A673 (cell line): Measurements from ENCODE around the gene CFLAR. TPM values are rescaled to one million over a fixed set of nuclear protein-coding genes. Genes with fewer than 3 reads are reported as not detected.

ENCODE experiments used
- BruUV-seq: library from RNA; stranded (reverse); fragments of 400-500 nt; replicated peaks from 2 replicates; lab custom pipeline; 2021; lab: Mats Ljungman, UMichigan
- CTCF ChIA-PET: fragments of 300-600 bp; sonication (Branson Sonifier 250); formaldehyde crosslinking; loops from one replicate; lab custom pipeline; 2022; ENCODE audit warnings: antibody characterized with exemption; lab: Charles Lee
- POLR2A ChIA-PET: fragments of 300-600 bp; sonication (Branson Sonifier 250); formaldehyde crosslinking; loops from one replicate; lab custom pipeline; 2022; ENCODE audit warnings: antibody characterized with exemption; ENCODE audit not compliant: low non-redundant PET; lab: Charles Lee
- DNase-seq: peaks from one replicate; pipeline ENCODE4 v3.0.0-alpha.2; 2015; ENCODE audit warnings: low spot score
- H3K27ac ChIP-seq: fragments of 200-600 bp; sonication (generic); 2 replicates; pipeline ENCODE4 v1.5.1; 2016; ENCODE audit warnings: mixed run types, low read depth, mild to moderate bottlenecking, mixed read lengths, antibody characterized with exemption, low read length; ENCODE audit not compliant: poor library complexity, severe bottlenecking
- H3K27me3 ChIP-seq: fragments of 200-600 bp; sonication (generic); replicated peaks from 2 replicates; pipeline ENCODE4 v1.6.1; 2017; ENCODE audit warnings: mixed run types, low read depth, mild to moderate bottlenecking, mixed read lengths, antibody characterized with exemption, low read length; ENCODE audit not compliant: insufficient read depth, poor library complexity
- H3K36me3 ChIP-seq: fragments of 200-600 bp; sonication (generic); 2 replicates; pipeline ENCODE4 v1.6.1; 2016; ENCODE audit warnings: mixed run types, mild to moderate bottlenecking, mixed read lengths, antibody characterized with exemption, low read length; ENCODE audit not compliant: insufficient read depth, poor library complexity, severe bottlenecking
- H3K4me1 ChIP-seq: fragments of 200-600 bp; sonication (generic); 2 replicates; pipeline ENCODE4 v1.6.1; 2017; ENCODE audit warnings: mixed run types, mild to moderate bottlenecking, mixed read lengths, antibody characterized with exemption, low read length; ENCODE audit not compliant: insufficient read depth, poor library complexity, severe bottlenecking
- H3K4me3 ChIP-seq: fragments of 200-600 bp; sonication (generic); 2 replicates; pipeline ENCODE4 v1.5.1; 2016; ENCODE audit warnings: low read depth, mixed run types, mild to moderate bottlenecking, mixed read lengths, low read length; ENCODE audit not compliant: poor library complexity, severe bottlenecking
- H3K9me3 ChIP-seq: fragments of 200-600 bp; sonication (generic); 2 replicates; pipeline ENCODE4 v1.6.1; 2016; ENCODE audit warnings: mixed run types, low read depth, mild to moderate bottlenecking, mixed read lengths, antibody characterized with exemption, low read length; ENCODE audit not compliant: poor library complexity, severe bottlenecking
- EZH2 ChIP-seq: fragments of 200-600 bp; sonication (generic); IDR thresholded peaks from 2 replicates; pipeline ENCODE4 v1.6.1; 2017; ENCODE audit warnings: borderline replicate concordance, low read depth, mild to moderate bottlenecking, mixed read lengths, antibody characterized with exemption, low read length; ENCODE audit not compliant: poor library complexity, severe bottlenecking
- intact Hi-C: fragments of 100-400 bp; cut with micrococcal nuclease; formaldehyde crosslinking; loops from one replicate; pipeline ENCODE4 v1.10.0; 2022; ENCODE audit not compliant: unreplicated experiment
- total RNA-seq: library from RNA; stranded (reverse); gene quantifications from 2 replicates; pipeline ENCODE4 v1.2.3, GENCODE V29; 2021
- TF ChIP-seq, protein P1 (sequence below): fragments of 300-800, 200-600 bp; sonication (generic); conservative IDR thresholded peaks from 2 replicates; pipeline ENCODE4 v1.5.1; 2017; ENCODE audit warnings: low read depth, mild to moderate bottlenecking, antibody characterized with exemption, low read length, moderate library complexity, mixed read lengths

Gene CFLAR
- total RNA-seq, 1 experiment from 2014 or later = 55.1 TPM

DNA sequence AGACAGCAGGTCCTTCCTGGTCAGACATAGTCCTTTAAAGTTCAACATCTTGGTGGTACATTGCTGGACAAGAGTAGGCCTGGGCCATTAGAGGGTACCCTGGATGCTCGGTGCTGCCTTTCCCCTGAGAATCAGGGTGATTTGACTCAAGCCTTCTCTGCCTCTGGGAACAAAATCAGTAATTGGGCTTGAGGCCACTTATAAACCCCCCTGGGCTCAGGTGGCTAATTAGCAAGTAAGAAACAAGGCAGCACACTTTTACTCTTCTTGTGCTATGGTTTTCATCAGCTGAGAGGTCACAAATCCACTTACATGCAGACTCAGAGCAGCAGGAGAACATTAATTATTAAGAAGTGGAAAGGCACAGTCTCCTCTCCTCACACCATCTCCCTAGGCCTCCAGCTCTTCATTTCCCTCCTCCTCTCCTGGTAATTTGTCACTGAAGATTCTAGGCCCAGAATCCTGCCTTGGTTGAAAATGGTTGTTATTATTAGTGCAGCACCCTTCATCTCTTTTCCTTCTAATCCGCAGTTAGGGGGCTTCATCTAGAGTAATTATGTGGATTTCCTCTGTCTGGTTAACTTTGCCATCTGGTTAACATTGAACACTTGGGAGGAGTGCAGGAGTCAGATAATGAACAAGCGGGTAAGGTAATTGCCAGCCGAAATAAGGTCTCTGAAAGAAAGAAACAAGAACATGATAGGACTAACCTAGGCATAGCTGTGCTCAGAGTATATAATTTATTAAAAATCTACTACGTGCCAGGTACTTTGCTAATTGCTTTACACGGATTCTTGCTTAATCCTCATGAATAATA, 37.2 kb downstream of the CFLAR start:
- Histone ChIP-seq H3K36me3 (peaks cover 4% of the 10 kb centered on the region), H3K4me1 (peaks cover 40% of the 10 kb centered on the region), H3K27ac (peak overlapping the region; percentile 41), H3K9me3 (no peaks in the 10 kb centered on the region), H3K27me3 (no peaks in the 10 kb centered on the region), H3K4me3 (no peak overlapping the region)
- POLR2A ChIA-PET = no interaction called here
- intact Hi-C loops = no loop called here
- CTCF ChIA-PET = no interaction called here
- TF ChIP-seq, protein P1, sequence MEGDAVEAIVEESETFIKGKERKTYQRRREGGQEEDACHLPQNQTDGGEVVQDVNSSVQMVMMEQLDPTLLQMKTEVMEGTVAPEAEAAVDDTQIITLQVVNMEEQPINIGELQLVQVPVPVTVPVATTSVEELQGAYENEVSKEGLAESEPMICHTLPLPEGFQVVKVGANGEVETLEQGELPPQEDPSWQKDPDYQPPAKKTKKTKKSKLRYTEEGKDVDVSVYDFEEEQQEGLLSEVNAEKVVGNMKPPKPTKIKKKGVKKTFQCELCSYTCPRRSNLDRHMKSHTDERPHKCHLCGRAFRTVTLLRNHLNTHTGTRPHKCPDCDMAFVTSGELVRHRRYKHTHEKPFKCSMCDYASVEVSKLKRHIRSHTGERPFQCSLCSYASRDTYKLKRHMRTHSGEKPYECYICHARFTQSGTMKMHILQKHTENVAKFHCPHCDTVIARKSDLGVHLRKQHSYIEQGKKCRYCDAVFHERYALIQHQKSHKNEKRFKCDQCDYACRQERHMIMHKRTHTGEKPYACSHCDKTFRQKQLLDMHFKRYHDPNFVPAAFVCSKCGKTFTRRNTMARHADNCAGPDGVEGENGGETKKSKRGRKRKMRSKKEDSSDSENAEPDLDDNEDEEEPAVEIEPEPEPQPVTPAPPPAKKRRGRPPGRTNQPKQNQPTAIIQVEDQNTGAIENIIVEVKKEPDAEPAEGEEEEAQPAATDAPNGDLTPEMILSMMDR = no peak
- TF ChIP-seq EZH2 = no peak
- BruUV-seq = no TSS peak
- DNase-seq = peak; percentile 34

DNA sequence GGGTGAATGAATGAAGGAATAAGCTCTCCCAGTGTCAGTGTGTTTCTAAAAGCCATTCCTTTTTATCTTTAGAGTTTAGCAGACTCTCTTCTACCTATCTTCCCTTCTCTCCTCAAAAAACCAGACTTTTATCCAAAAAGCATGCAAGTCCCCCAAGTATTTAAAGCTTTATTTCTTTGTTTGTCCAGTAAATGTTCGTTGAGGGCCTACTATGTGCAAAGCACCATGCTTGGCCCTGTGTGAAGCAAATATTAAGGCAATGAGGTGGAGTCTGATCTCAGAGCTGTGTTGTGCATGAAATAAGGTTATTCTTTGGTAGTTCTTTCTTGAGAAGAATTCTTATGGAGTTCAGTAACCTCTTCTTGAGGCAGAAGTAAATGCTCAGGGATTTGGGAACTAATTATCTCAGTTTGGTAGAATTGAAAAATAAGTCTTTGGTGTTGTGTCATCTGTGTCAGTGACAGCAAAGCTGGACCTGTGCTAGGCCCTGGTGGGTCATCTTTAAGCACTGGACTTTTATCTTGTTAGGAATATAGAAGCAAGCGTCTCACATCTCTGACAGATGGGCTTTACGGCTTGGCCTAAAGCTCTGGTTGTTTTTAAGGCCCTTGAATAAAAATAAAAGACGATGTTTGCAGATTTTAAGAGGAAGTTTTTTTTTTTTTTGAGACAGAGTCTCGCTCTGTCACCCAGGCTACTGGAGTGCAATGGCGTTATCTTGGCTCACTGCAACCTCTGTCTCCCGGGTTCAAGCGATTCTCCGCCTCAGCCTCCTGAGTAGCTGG, 38.8 kb downstream of the CFLAR start:
- Histone ChIP-seq H3K27ac (peak overlapping the region; percentile 25), H3K27me3 (no peaks in the 10 kb centered on the region), H3K9me3 (no peaks in the 10 kb centered on the region), H3K36me3 (peaks cover 8% of the 10 kb centered on the region), H3K4me3 (no peak overlapping the region), H3K4me1 (peaks cover 37% of the 10 kb centered on the region)
- TF ChIP-seq EZH2 = no peak
- TF ChIP-seq, protein P1 = no peak
- no peak for DNase-seq
- POLR2A ChIA-PET = no interaction called here
- no TSS peak for BruUV-seq
- CTCF ChIA-PET = no interaction called here
- intact Hi-C loops = loop anchor here (5.0 kb wide), 2 partner anchors 193 to 248 kb away; partner anchors contain the start of gene ORC2

DNA sequence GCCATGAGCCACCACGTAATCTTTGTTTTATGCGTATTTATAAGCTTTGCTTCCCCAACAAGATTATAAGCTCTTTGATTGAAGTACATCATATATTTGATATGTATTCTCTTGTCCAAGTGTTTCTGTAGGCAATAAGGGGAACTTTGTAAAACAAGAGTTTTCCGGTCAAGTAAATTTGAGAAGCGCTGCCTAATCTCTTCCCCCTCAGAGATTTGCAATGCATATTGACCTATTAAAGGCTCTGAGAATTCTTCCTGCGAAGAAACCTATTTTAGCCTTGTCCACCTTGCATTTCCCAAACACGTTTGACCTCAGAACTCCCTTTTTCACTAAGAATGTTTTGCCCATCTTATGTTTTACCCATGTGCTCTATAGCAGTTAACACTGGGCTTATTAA, 40.1 kb downstream of the CFLAR start:
- TF ChIP-seq, protein P1 = no peak
- TF ChIP-seq EZH2 = no peak
- Histone ChIP-seq H3K36me3 (peaks cover 12% of the 10 kb centered on the region), H3K4me1 (peaks cover 31% of the 10 kb centered on the region), H3K27me3 (no peaks in the 10 kb centered on the region), H3K9me3 (no peaks in the 10 kb centered on the region), H3K4me3 (no peak overlapping the region), H3K27ac (no peak overlapping the region)
- DNase-seq = no peak
- intact Hi-C loops = loop anchor here (5.0 kb wide), 2 partner anchors 194 to 249 kb away; partner anchors contain the start of gene ORC2
- ChIA-PET CTCF (no interaction called here), POLR2A (no interaction called here)
- BruUV-seq = no TSS peak
